A549 (cell line): ENCODE measurements around the gene DNAJC5. TPM values are rescaled to one million over a fixed set of nuclear protein-coding genes. Genes with fewer than 3 reads are reported as not detected.

Source experiments
- ATAC-seq, 2 experiments: fragments of 200-7000 bp in 1 of 2; fragments of >200 bp in 1 of 2; cut with Nextera tagmentation in 1 of 2; cut with Tn5 transposase in 1 of 2; 3 replicates each; pipeline versions ENCODE4 v1.8.0 to v1.9.1; 2018 to 2020; ENCODE audit warnings: mild to moderate bottlenecking in 1 of 2, moderate library complexity in 1 of 2
- CTCF ChIA-PET: fragments of 300-600 bp; sonication (Branson Sonifier 250); formaldehyde crosslinking; extraction: SDS; loops from one replicate; lab custom pipeline; 2021; ENCODE audit warnings: antibody characterized with exemption, inconsistent platforms; lab: Yijun Ruan, JAX
- POLR2A ChIA-PET: fragments of 350-600 bp; formaldehyde crosslinking; extraction: SDS; loops from one replicate; lab custom pipeline; 2021; ENCODE audit warnings: antibody characterized with exemption, inconsistent platforms; lab: Yijun Ruan, JAX
- DNase-seq, 2 experiments: peaks; one replicate each; pipeline versions ENCODE4 v3.0.0 to v3.0.0-alpha.2; 2011 to 2016; ENCODE audit warnings: low read depth in 1 of 2, low spot score in 1 of 2
- FAIRE-seq: peaks from 2 replicates; lab custom pipeline; 2011; peaks lifted over from hg19 to GRCh38; lab: Jason Lieb, UNC
- H3K27ac ChIP-seq, 2 experiments: fragments of >200 bp; sonication (Bioruptor Twin); formaldehyde crosslinking; 3 replicates each; pipeline ENCODE4 v1.5.1; 2016 to 2017
- H3K4me1 ChIP-seq: fragments of >200 bp; sonication (Bioruptor Twin); formaldehyde crosslinking; 3 replicates; pipeline ENCODE4 v1.6.1; 2016
- H3K4me2 ChIP-seq: fragments of >200 bp; sonication (Bioruptor Twin); formaldehyde crosslinking; 3 replicates; pipeline ENCODE4 v1.6.1; 2016
- H3K4me3 ChIP-seq: fragments of >200 bp; sonication (Bioruptor Twin); formaldehyde crosslinking; 3 replicates; pipeline ENCODE4 v1.5.1; 2016
- H3K9me3 ChIP-seq: fragments of >200 bp; sonication (Bioruptor Twin); formaldehyde crosslinking; 3 replicates; pipeline ENCODE4 v1.6.1; 2016
- E2F6 ChIP-seq: IDR thresholded peaks from 2 replicates; pipeline ENCODE4 v1.6.1; 2012; ENCODE audit warnings: low read depth, borderline replicate concordance
- EHMT2 ChIP-seq: fragments of 200-600 bp; sonication (generic); IDR thresholded peaks from 2 replicates; pipeline ENCODE4 v1.6.1; 2016; ENCODE audit warnings: antibody characterized with exemption, low read depth, mild to moderate bottlenecking, moderate library complexity
- FOSL2 ChIP-seq, 2 experiments: fragments of 450-650 bp in 1 of 2; fragments of >200 bp in 1 of 2; sonication (Bioruptor Twin) in 1 of 2; formaldehyde crosslinking; IDR thresholded peaks; 2 replicates each; pipeline versions ENCODE4 v1.5.0 to v1.6.1; 2016 to 2020; ENCODE audit warnings: mild to moderate bottlenecking in 1 of 2, moderate library complexity in 1 of 2
- HES2 ChIP-seq: fragments of >200 bp; sonication (Bioruptor Twin); formaldehyde crosslinking; IDR thresholded peaks from 2 replicates; pipeline ENCODE4 v1.6.1; 2016
- HOXA7 ChIP-seq: fragments of 250-450 bp; sonication (Bioruptor Pico); IDR thresholded peaks from 2 replicates; pipeline ENCODE4 v1.5.0; 2020; ENCODE audit warnings: mild to moderate bottlenecking, moderate library complexity
- HOXB5 ChIP-seq: fragments of 250-450 bp; sonication (Bioruptor Pico); IDR thresholded peaks from 2 replicates; pipeline ENCODE4 v1.5.0; 2020; ENCODE audit warnings: mild to moderate bottlenecking, moderate library complexity
- JUN ChIP-seq, 2 experiments: fragments of >200 bp; sonication (Bioruptor Twin); formaldehyde crosslinking; IDR thresholded peaks; 2 replicates in 1 of 2; 3 replicates in 1 of 2; pipeline ENCODE4 v1.6.1; 2016 to 2017
- KDM5A ChIP-seq: fragments of 200-600 bp; sonication (generic); IDR thresholded peaks from 2 replicates; pipeline ENCODE4 v1.6.1; 2016; ENCODE audit warnings: antibody characterized with exemption, mild to moderate bottlenecking
- MYC ChIP-seq: IDR thresholded peaks from 2 replicates; pipeline ENCODE4 v1.6.1; 2012; ENCODE audit warnings: mild to moderate bottlenecking, inconsistent platforms, low read length, improper control_type of control experiment, borderline replicate concordance
- PBX3 ChIP-seq: IDR thresholded peaks from 2 replicates; pipeline ENCODE4 v1.6.1; 2012
- POLR2A ChIP-seq: IDR thresholded peaks from 2 replicates; pipeline ENCODE4 v1.6.1; 2012; ENCODE audit warnings: mild to moderate bottlenecking, low read length
- RAD21 ChIP-seq, 2 experiments: fragments of >200 bp in 1 of 2; sonication (Bioruptor Twin) in 1 of 2; formaldehyde crosslinking in 1 of 2; IDR thresholded peaks in 1 of 2; conservative IDR thresholded peaks in 1 of 2; 2 replicates in 1 of 2; 3 replicates in 1 of 2; pipeline ENCODE4 v1.6.1; 2012 to 2018; ENCODE audit warnings: inconsistent platforms in 1 of 2
- REST ChIP-seq: fragments of 200-600 bp; sonication (generic); IDR thresholded peaks from 2 replicates; pipeline ENCODE4 v1.6.1; 2016; ENCODE audit warnings: antibody characterized with exemption, mild to moderate bottlenecking, moderate library complexity
- RFX5 ChIP-seq: fragments of 450-650 bp; IDR thresholded peaks from 2 replicates; pipeline ENCODE4 v1.7.1; 2014; ENCODE audit warnings: antibody characterized with exemption, mild to moderate bottlenecking, moderate library complexity
- SMC3 ChIP-seq: fragments of >200 bp; sonication (Bioruptor Twin); formaldehyde crosslinking; IDR thresholded peaks from 3 replicates; pipeline ENCODE4 v1.6.1; 2018; ENCODE audit warnings: inconsistent platforms
- TFCP2L1 ChIP-seq: fragments of 250-450 bp; sonication (Bioruptor Pico); IDR thresholded peaks from 2 replicates; pipeline ENCODE4 v1.5.0; 2021; ENCODE audit warnings: mild to moderate bottlenecking
- USF2 ChIP-seq: fragments of 450-650 bp; IDR thresholded peaks from 2 replicates; pipeline ENCODE4 v1.6.1; 2014; ENCODE audit warnings: antibody characterized with exemption
- ZC3H11A ChIP-seq: fragments of 450-650 bp; IDR thresholded peaks from 2 replicates; pipeline ENCODE4 v1.6.1; 2014; ENCODE audit warnings: antibody characterized with exemption, mild to moderate bottlenecking
- WGBS: methylation state at CpG from one replicate; pipeline ENCODE4 v1.1.6; 2017; ENCODE audit errors: missing lambda C conversion rate; 5-methylcytosine and 5-hydroxymethylcytosine counted together
- polyA plus RNA-seq, 4 experiments: library from polyadenylated mRNA; depleted of rRNA in 3 of 4; stranded (reverse); fragments of >200 nt; fragmentation: RNase III in 1 of 4; extraction: RNeasy Plus Mini Kit Qiagen cat#74134 plus additional on column Dnase treatment in 1 of 4; gene quantifications; 2 replicates in 3 of 4; 3 replicates in 1 of 4; pipeline ENCODE4 v1.2.3, GENCODE V29; 2011 to 2017
- TF ChIP-seq, protein P1 (sequence below): fragments of 150-350 bp; IDR thresholded peaks from 2 replicates; pipeline ENCODE4 v1.6.1; 2014; ENCODE audit warnings: low read depth, mild to moderate bottlenecking, low read length
- TF ChIP-seq, protein P2 (sequence below): fragments of >200 bp; sonication (Bioruptor Twin); formaldehyde crosslinking; IDR thresholded peaks from 3 replicates; pipeline ENCODE4 v1.5.1; 2016
- TF ChIP-seq, protein P3 (sequence below): IDR thresholded peaks from 2 replicates; pipeline ENCODE4 v1.6.1; 2012

DNAJC5 gene
- polyA plus RNA-seq, 2 of the 4 experiments (the other 2 are of a cell fraction): 20.4 to 23.2 TPM

GRCh38 chr20:63863021-63863797, 31.7 kb upstream of the DNAJC5 start:
- Histone ChIP-seq H3K27ac (peak overlapping the region; percentile 91 to 95), H3K4me2 (peak overlapping the region; percentile 74), H3K4me3 (peak overlapping the region; percentile 95), H3K4me1 (peaks cover 14% of the 10 kb centered on the region; the same call in 2 of the 3 replicates), H3K9me3 (no peaks in the 10 kb centered on the region)
- TF ChIP-seq SMC3 (no peak), KDM5A (no peak), ZC3H11A (no peak), RFX5 (no peak), E2F6 (no peak), TFCP2L1 (no peak), RAD21 (conservative IDR thresholded peaks at IDR 0.05 in 1 of 2, IDR thresholded peaks at IDR 0.05 in 1 of 2) (no peak), MYC (no peak)
- TF ChIP-seq, protein P1, sequence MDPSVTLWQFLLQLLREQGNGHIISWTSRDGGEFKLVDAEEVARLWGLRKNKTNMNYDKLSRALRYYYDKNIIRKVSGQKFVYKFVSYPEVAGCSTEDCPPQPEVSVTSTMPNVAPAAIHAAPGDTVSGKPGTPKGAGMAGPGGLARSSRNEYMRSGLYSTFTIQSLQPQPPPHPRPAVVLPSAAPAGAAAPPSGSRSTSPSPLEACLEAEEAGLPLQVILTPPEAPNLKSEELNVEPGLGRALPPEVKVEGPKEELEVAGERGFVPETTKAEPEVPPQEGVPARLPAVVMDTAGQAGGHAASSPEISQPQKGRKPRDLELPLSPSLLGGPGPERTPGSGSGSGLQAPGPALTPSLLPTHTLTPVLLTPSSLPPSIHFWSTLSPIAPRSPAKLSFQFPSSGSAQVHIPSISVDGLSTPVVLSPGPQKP: no peak
- ChIA-PET POLR2A (no interaction called here), CTCF (interaction anchor here (0.6 to 3.6 kb wide), 27 partner anchors 9 to 326 kb away, joined by 3 to 18 read pairs (median 3); partner anchors contain the start of genes DNAJC5, PTK6 and UCKL1)
- WGBS: 90% methylated on average over 18 of the region's 18 CpGs
- no peak for ATAC-seq
- no peak for FAIRE-seq
- DNase-seq: no peak

GRCh38 chr20:63863798-63864544, 31.0 kb upstream of the DNAJC5 start:
- Histone ChIP-seq H3K27ac (peak overlapping the region; percentile 91 to 95), H3K9me3 (no peaks in the 10 kb centered on the region), H3K4me1 (peaks cover 14% of the 10 kb centered on the region; the same call in 2 of the 3 replicates), H3K4me3 (peak overlapping the region; percentile 95), H3K4me2 (peak overlapping the region; percentile 74)
- FAIRE-seq (no peak), ATAC-seq (peak; percentile 71 to 72), DNase-seq (peak; percentile 74 to 85)
- WGBS: 13% methylated on average over 38 of the region's 38 CpGs
- TF ChIP-seq RAD21 (conservative IDR thresholded peaks at IDR 0.05 in 1 of 2, IDR thresholded peaks at IDR 0.05 in 1 of 2) (peak; percentile 63 to 72), PBX3 (no peak), REST (no peak), EHMT2 (no peak), HOXB5 (no peak), HOXA7 (CRISPR knock-in tag) (no peak), SMC3 (peak; percentile 46), JUN (IDR thresholded peaks at IDR 0.05) (no peak), E2F6 (peak; percentile 62; the same call in 1 of the 2 replicates), FOSL2 (IDR thresholded peaks at IDR 0.05) (no peak), FOSL2 (CRISPR knock-in tag; IDR thresholded peaks at IDR 0.05) (no peak), POLR2A (peak; percentile 49), USF2 (no peak), HES2 (no peak)
- TF ChIP-seq, protein P2, sequence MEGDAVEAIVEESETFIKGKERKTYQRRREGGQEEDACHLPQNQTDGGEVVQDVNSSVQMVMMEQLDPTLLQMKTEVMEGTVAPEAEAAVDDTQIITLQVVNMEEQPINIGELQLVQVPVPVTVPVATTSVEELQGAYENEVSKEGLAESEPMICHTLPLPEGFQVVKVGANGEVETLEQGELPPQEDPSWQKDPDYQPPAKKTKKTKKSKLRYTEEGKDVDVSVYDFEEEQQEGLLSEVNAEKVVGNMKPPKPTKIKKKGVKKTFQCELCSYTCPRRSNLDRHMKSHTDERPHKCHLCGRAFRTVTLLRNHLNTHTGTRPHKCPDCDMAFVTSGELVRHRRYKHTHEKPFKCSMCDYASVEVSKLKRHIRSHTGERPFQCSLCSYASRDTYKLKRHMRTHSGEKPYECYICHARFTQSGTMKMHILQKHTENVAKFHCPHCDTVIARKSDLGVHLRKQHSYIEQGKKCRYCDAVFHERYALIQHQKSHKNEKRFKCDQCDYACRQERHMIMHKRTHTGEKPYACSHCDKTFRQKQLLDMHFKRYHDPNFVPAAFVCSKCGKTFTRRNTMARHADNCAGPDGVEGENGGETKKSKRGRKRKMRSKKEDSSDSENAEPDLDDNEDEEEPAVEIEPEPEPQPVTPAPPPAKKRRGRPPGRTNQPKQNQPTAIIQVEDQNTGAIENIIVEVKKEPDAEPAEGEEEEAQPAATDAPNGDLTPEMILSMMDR: peak; percentile 61
- TF ChIP-seq, protein P3, sequence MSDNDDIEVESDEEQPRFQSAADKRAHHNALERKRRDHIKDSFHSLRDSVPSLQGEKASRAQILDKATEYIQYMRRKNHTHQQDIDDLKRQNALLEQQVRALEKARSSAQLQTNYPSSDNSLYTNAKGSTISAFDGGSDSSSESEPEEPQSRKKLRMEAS: peak; percentile 90
- ChIA-PET CTCF (interaction anchor here (0.6 to 3.6 kb wide), 28 partner anchors 9 to 341 kb away, joined by 3 to 18 read pairs (median 4); partner anchors contain the start of genes DNAJC5, LIME1 and PTK6), POLR2A (interaction anchor here (0.5 to 3.0 kb wide), 8 partner anchors 10 to 952 kb away, joined by 4 to 26 read pairs (median 10); partner anchors contain the start of genes ARFRP1, DNAJC5 and ZGPAT)
